HG02852 (cell line): ENCODE results near the gene RAD51B.
"Not testable (repeated sequence)": the region's sequence is repeated elsewhere in the genome, so short reads cannot be mapped to it uniquely, and the experiment has no call there.

Experiments
- ATAC-seq: cut with Tn5 transposase; IDR thresholded peaks from one replicate; pipeline ENCODE4 v1.9.1; 2021; ENCODE audit warnings: mild to moderate bottlenecking, moderate library complexity; ENCODE audit not compliant: unreplicated experiment

The RAD51B gene

DNA sequence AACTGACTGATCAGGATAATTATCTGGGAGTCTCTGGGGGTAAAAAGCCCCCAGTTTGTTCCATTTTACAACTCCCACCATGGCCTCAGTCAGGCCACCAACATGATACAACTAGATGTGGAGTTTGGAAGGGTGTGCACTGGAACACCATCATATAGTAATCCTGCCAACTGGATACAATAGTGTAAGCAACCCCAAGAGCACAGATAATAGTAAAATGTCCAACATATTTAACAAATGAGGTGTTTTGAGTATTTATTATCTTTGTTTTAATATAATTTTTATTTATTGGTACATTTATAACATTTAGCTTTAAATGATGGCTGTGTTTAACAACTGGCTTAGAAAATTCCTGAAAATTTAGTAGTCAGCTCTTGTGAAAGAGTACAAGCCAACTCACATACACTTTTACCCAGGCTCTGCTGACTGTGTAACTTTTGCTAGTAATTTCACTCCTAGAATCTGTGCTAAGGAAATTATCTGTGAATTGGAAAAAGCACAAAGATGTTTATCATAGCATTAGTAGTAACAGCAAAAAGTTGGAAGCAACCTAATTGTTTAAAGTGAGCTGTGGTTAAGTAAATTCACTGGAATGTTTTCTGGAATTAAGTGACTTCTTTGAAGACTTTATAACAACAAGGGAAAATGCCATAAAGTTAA lies 196.8 kb downstream of the RAD51B start:
- no peak for ATAC-seq

DNA sequence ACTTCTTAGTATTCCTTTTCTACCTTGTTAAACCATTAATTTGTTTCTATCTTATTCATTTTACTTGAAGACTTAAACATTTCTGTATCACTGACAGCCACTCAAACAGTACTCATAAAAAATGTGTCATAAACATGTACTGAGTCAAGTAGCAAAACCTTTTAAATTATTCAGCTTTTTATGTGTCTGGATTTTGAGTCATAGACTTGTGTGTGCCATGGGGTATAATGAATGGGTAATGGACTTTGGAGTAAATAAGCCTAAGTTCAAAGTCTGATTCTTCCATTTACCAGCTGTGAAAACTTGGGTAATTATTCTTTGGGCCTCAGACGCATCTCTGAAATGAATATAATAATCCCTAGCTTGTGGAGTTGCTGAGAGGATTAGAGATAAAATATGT lies 199.0 kb downstream of the RAD51B start:
- ATAC-seq = no peak

DNA sequence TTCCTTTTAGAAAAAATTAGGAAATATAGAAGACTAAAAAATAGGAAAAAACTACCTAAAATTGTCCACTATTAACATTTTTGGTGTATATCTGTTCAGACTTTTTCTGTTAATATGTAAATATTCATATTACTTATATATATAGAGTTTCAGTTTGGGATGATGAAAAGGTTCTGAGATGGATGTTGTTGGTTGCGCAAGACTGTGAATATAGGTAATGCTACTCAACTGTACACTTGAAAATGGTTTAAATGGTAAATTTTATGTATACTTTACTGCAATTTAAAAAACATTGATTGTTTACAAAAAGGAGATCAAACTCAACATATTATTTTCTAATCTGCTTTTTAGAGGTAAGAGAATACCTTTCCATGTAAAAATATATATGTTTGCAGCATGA lies 200.9 kb downstream of the RAD51B start:
- no peak for ATAC-seq

DNA sequence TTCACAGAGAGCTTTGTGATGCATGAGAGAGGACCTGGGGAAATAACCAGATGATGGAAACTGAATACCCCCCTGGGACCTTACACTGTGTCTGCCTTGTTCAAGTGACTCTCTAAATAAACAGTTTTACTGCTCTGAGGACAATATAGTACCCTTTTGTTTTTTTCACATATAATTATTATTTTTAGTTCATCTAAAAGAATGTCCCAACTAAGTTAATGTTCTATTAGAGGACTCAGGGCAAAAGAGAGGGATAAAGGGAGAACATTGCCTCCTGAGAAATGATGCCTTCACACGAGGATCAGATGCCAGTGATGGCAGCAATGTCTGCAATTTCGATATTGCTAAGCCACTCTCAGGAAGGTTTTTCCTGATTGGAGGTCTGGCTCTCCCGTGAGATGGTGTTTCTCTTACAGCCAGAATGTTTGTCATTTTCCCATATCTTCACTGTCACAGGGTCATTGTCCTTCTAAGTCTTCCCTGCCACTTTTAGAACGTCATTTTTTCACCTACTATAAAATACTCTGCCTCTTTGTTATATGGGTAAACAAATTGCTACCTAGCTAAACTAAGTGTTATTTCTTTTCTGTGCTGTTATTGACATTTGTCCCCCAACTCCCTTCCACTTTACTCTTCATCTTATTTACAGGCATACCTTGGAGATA lies 201.6 kb downstream of the RAD51B start:
- ATAC-seq = no peak

DNA sequence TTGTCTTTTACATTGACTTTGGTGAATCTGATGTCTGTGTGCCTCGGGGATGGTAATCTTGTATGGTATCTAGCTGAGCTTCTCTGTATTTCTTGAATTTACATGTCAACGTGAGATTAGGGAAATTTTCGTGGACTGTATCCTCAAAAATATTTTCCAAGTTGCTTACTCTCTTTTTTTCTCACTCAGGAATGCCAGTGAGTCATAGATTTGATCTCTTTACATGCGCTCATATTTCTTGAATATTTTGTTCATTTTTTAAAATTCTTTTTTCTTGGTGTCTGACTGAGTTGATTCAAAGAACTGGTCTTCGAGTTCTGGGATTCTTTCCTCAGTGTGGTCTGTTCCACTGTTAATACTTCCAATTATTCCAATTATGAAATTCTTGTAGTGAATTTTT lies 207.7 kb downstream of the RAD51B start:
- ATAC-seq = no peak

DNA sequence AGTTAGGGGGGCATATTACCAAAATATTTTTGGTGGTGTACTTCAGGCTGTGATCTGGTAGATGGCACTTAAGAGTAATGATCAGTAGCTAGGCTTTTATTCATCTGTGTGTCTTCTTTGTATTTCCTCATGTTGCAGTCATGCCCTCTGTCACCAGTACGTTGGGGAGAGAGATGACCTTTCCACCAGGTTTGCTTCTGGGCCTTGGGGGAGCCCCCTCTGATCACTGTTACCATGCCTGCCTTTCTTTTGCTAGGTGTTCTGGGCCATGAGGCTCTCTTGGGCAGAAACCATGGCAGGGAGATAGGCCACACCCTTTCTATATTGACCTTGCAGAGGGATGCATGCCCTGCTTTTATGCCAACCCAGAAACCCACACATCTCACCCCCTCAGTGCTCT lies 208.5 kb downstream of the RAD51B start:
- ATAC-seq = no peak

DNA sequence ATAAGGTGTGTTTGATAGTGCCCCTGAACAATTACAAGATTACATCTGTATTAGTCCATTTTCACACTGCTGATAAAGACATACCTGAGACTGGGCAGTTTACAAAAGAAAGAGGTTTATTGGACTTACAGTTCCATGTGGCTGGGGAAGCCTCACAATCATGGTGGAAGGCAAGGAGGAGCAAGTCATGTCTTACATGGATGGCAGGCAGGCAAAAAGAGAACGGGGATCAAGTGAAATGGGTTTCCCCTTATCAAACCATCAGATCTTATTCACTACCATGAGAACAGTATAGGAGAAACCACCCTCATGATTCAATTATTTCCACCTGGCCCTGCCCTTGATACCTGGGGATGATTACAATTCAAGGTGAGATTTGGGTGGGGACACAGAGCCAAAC lies 211.4 kb downstream of the RAD51B start:
- not testable (repeated sequence) for ATAC-seq

DNA sequence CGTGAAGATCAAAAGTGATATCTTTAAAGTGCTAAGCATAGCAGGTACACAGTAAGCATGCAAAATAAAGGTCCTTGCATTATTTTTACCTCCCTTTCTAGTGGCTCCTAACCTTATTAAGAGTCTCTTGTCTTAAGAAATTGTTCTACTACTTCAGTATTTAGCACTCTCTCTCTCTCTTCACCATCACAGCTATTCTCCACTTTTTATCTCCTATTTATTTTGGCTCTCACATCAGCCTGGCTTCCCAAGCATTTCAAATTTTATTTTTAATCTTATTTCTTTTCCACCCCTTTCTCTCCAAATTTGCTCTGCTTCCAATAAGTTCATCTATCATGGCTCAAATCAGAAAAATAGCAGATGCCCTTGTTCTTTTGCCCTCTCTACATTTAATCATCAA lies 212.6 kb downstream of the RAD51B start:
- ATAC-seq = no peak

DNA sequence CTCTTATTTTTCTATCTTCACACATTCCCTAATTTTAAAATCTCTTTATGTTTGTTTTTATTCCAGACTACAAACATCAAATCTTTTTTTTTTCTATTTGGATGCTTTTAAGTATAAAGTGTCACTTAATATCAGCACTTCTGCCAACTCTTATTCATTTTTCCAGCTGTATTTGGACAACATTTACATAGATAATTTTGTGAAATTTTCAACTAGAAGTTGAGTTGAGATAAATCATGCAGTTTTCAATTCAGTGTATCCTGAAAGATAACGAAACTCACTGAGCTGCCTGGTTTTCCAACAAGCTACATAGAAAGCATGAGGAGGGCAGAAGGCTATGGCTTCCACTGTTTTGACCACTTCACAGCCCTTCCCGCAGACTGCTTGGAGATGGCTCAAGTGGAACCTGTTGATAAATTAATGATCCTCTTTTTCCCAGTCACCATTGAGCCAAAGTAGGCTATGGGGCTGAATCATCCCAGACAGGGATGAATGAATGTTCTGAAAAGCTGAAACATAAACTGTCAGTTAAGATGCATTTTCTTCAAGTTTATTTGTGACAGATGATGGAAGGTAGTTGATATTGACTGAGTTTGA lies 213.9 kb downstream of the RAD51B start:
- ATAC-seq = no peak

DNA sequence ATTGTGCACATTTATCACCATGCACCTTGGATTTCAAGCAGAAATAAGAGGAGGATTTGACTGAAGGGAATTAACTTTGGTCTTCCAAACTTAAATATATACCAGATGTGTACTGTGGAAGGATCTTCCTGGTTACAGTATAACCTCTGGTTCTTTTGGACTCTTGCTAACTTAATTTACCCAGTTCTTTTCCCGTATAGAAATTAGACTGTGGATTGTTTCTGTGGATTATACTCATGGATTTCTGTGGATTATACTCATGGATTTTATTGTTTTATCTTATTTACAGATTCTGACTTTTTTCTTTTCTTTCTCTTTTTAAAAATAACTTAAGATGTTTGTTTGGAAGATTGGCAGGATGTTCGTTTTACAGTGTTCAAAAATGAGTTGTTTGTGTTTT lies 215.3 kb downstream of the RAD51B start:
- ATAC-seq = no peak

DNA sequence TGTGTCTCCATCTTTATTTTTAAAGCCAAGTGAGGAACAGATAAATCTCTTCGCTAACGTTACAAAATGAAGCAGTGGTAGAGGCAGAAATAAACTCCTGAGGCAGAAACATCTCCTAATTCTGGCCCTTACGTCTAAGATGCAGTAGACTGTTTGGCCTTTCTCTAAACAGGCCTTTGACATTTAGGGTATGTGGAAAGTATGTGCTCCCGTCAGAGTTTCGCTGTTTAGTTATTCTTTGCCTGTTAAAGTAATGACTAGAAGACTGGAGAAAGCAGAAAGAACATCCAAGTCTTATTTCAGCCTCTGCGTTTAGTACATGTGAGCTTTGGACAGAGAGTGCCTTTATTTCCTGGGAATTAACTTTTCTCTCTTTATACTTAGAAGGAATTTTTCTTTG lies 216.6 kb downstream of the RAD51B start:
- ATAC-seq = no peak

DNA sequence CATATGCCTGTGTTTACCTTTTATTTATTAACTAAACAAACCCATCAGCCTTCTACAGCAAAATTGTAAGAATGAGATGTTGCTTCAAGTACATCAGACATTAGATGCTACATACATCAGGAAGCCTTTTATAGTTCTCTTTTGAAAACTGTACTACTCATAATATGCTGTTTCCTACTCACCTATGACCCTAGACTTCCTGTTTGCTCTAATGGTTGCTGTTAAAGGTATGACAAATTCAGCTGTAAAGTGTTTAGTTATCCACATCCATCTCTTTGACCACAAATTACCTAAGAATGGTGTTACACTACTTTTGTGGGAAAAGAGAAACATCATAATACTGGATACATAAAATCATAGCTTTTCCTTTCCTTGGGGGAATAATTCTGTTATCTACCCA lies 220.0 kb downstream of the RAD51B start:
- ATAC-seq = no peak

DNA sequence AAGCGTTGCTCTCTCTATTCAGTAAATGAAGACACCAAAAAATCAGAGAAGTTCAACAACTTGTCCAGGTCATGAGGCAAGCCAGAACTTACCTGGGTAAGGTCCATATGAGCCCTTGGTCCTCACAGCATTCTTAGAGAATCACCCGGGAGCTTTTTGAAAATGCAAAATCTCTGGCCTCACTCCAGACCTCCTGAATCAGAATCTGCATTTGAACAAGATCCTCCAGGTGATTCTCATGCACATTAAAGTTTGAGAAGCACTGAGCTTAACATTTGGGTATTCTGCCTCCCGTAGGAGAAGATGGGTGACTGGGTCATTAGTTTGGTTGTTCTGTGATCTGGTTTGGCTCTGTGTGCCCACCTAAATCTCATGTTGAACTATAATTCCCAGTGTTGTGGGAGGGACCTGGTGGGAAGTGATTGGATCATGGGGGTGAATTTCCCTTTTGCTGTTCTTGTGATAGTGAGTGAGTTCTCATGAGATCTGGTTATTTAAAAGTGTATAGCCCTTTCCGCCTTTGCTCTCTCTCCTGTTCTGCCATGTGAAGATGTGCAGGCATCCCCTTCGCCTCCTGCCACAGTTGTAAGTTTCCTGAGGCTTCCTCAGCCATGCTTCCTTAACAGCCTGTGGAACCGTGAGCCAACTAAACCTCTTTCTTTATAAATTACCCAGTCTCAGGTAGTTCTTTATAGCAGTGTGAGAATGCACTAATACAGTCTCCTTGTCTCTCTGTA lies 221.2 kb downstream of the RAD51B start:
- ATAC-seq = no peak

DNA sequence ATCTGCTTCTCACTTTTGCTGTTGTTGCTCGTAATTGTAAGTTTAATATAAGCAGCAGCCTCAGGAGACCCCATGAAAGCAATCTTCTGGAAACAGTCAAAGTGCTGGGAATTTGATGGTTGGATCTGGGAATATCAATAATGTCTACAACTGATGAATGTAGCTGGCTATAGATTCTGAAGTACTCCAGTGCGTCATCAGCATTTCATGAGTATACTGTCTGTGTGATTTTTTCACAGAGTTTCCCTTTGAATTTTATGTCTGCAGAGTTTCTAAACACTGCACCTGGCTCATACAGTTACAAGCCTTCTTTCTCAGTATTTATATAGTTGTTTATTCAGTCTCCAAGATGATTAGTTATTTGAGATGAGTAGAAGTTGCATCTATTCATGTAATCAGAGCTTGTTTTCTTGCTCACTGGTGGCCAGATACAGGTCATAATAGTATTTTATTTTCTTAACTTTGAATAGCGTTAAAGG lies 222.3 kb downstream of the RAD51B start:
- no peak for ATAC-seq

DNA sequence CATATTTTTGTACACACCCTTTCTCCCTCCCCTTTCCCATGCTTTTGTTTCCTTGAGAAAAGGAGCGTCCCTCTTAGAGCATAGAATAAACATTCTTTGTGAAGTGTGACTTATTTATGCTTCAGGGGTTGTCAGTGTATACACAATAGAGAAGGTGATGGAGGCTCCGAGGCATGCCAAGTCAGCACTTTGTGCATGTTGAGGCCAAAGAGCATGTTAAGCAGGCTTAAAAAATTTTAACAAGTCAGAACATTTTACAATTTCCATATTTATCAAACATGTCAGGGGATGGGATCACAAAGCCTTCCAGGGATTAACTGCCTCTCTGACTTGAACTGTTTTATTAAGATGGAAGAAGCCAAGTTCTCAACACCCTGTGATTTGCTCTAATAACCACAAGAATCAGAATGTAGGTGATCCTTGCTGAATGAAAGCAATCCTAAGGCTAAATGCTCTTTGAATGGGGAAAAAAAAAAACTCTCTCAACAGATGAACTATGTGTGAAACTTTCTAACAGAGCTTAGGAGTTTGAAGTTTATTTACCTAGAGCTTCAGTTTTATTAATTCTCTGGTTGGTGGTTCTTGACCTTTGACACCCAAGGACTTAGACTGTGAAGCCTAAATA lies 223.1 kb downstream of the RAD51B start:
- ATAC-seq = no peak

DNA sequence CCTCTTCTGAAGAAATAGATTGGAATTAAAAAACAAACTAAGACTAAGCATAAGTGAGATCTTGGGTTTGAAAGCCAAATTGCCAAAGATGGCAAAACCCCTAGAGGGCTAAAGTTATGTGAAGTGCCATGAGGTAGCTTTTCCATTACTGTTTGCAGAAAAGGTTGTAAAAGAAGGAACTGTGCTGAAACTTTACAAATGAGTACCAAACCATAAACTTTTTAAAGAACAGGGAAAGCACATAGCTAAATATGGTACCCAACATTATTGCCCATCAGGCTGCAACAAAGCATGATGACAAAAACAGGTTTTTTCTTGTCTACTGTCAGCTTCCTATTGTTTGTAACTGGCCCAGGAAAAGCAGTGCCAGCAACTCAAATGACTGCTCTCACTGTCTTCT lies 224.2 kb downstream of the RAD51B start:
- no peak for ATAC-seq

DNA sequence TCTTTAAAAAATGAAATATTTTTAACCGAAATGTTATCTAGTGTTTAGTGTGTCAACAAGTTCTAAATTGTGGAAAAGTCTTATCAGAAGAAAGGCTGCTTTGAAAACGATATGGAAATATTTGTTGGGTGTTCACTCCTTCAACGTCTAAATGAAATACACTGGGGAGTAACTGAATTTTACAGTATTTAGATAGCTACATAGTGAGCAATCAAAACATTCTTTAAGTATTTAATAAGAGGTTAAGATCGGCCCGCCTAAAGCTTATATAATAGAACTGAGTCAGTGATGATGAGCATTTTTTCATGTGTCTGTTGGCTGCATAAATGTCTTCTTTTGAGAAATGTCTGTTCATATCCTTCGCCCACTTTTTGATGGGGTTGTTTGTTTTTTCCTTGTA lies 228.3 kb downstream of the RAD51B start:
- ATAC-seq = no peak

DNA sequence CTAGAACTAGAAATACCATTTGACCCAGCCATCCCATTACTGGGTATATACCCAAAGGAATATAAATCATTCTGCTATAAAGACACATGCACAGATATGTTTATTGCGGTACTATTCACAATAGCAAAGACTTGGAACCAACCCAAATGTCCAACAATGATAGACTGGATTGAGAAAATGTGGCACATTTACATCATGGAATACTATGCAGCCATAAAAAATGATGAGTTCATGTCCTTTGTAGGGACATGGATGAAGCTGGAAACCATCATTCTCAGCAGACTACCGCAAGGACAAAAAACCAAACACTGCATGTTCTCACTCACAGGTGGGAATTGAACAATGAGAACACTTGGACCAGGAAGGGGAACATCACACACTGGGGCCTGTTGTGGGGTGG lies 229.2 kb downstream of the RAD51B start:
- ATAC-seq = not testable (repeated sequence)

DNA sequence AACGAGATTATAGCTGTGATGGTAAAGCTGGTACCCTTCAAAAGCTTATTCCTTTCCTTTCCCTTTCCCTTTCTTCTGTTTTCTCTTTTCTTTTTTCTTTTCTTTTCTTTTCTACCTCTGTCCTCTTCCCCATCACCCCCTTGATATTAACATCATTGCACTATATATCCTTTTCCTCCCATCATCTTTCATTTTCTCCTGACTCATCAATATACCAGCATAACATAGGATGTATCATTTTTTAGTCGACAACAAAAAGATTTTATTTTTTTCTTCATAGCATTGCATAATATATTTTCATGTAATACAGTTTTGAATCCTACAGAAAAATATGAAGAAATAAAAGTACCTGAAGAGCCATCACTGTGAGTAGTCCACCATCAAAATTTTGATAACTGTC lies 230.6 kb downstream of the RAD51B start:
- no peak for ATAC-seq

DNA sequence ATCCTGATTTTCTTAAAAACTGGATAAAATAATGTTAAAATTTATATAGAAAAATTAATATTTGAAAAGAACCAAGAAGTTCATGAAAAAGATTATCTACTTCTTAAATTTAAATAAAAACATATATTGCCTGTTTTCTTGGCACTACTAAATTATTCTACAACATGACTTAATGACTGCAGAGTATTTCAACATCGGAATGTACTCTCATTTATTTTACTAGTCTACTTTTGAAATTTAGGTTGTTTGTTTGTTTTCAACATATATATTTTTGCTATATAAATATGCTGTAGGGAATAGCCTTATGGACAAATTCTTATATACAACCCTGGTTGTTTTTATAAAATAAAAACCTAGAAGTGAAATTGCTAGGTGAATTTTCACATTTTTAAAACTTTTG lies 231.6 kb downstream of the RAD51B start:
- ATAC-seq = no peak

DNA sequence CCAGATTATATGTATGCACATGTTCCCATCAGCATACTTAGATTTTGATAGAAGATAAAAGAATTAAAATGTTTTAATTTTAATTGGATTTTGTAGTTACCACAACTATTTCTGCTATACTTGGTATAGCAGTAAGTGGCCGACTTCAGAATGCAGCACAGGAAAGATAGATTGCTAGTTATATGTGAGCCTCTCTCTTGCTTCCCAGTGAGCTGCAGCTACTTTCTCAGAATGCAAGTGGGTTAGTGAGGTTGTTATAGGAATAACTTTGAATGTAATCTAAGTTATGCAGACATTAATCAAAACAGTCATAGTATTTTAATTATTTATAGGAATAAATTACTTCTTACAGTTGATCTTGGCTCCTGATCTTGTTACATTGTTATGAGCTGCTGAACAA lies 240.6 kb downstream of the RAD51B start:
- ATAC-seq = no peak
